ENCODE measurements around the gene OBSCN. TPM values are rescaled to one million over a fixed set of nuclear protein-coding genes. Genes with fewer than 3 reads are reported as not detected.

OBSCN gene
- total RNA-seq, 2 donors from 2014 or later = 14.5 to 34.9 TPM

- Histone ChIP-seq H3K27ac (no peak overlapping the region), H3K9me3 (no peaks in the 10 kb centered on the region), H3K4me3 (no peak overlapping the region), H3K36me3 (replicated peaks in 1 of 2; ENCODE audit: insufficient read depth in 1 of 2, low read depth in 2 of 2) (no peaks in the 10 kb centered on the region), H3K27me3 (no peaks in the 10 kb centered on the region), H3K4me1 (no peaks in the 10 kb centered on the region)
- intact Hi-C loops (cut with DNase I) = no loop called here
- ATAC-seq (no peak), DNase-seq (peak in 2 of 4 donors; percentile 4 to 9)
- 84 to 89% methylated on average over 14 to 15 of the region's 15 CpGs for WGBS, 2 donors
- no peak for TF ChIP-seq CTCF (IDR thresholded peaks at IDR 0.05)
- TF ChIP-seq POLR2A (IDR thresholded peaks at IDR 0.05) = no peak
Observed at GRCh38 chr1:228349701-228350171, 141.9 kb downstream of the OBSCN start.

- 74 to 88% methylated on average over 1 of the region's 1 CpG for WGBS, 2 donors
Observed at GRCh38 chr1:228350179-228350742, 142.4 kb downstream of the OBSCN start.

GRCh38 chr1:228350831-228351781 lies 143.3 kb downstream of the OBSCN start:
- Histone ChIP-seq H3K4me3 (no peak overlapping the region), H3K9me3 (no peaks in the 10 kb centered on the region), H3K36me3 (replicated peaks in 1 of 2; ENCODE audit: insufficient read depth in 1 of 2, low read depth in 2 of 2) (no peaks in the 10 kb centered on the region), H3K4me1 (no peaks in the 10 kb centered on the region), H3K27me3 (no peaks in the 10 kb centered on the region), H3K27ac (no peak overlapping the region)
- peak; percentile 18 for ATAC-seq
- intact Hi-C loops (cut with DNase I) = no loop called here
- no peak for TF ChIP-seq POLR2A (IDR thresholded peaks at IDR 0.05)
- peak in 2 of 4 donors; percentile 2 to 6 for DNase-seq
- 84 to 86% methylated on average over 31 to 34 of the region's 37 CpGs for WGBS, 2 donors

More at GRCh38 chr1:228350179-228350742, 142.4 kb downstream of the OBSCN start:
- Histone ChIP-seq H3K27me3 (no peaks in the 10 kb centered on the region), H3K36me3 (replicated peaks in 1 of 2; ENCODE audit: insufficient read depth in 1 of 2, low read depth in 2 of 2) (no peaks in the 10 kb centered on the region), H3K4me1 (no peaks in the 10 kb centered on the region), H3K27ac (no peak overlapping the region), H3K9me3 (no peaks in the 10 kb centered on the region), H3K4me3 (no peak overlapping the region)
- no peak for DNase-seq
- TF ChIP-seq CTCF (IDR thresholded peaks at IDR 0.05) (no peak), POLR2A (IDR thresholded peaks at IDR 0.05) (no peak)
- ATAC-seq = no peak
- intact Hi-C loops (cut with DNase I) = no loop called here

- H3K27ac ChIP-seq = no peak overlapping the region
- DNase-seq (no peak), ATAC-seq (no peak)
- H3K4me1 ChIP-seq = no peaks in the 10 kb centered on the region
- 92 to 95% methylated on average over 8 to 11 of the region's 13 CpGs for WGBS, 2 donors
- no peaks in the 10 kb centered on the region for H3K9me3 ChIP-seq
- TF ChIP-seq POLR2A (IDR thresholded peaks at IDR 0.05) (no peak), CTCF (IDR thresholded peaks at IDR 0.05) (no peak)
- H3K36me3 ChIP-seq (replicated peaks in 1 of 2; ENCODE audit: insufficient read depth in 1 of 2, low read depth in 2 of 2) = no peaks in the 10 kb centered on the region
- H3K4me3 ChIP-seq = no peak overlapping the region
- intact Hi-C loops (cut with DNase I) = no loop called here
- H3K27me3 ChIP-seq = no peaks in the 10 kb centered on the region
Observed at GRCh38 chr1:228351850-228352249, 144.0 kb downstream of the OBSCN start.

GRCh38 chr1:228352677-228353481 lies 145.0 kb downstream of the OBSCN start:
- no peak for DNase-seq
- Histone ChIP-seq H3K27me3 (no peaks in the 10 kb centered on the region), H3K9me3 (no peaks in the 10 kb centered on the region), H3K4me1 (no peaks in the 10 kb centered on the region), H3K36me3 (replicated peaks in 1 of 2; ENCODE audit: insufficient read depth in 1 of 2, low read depth in 2 of 2) (no peaks in the 10 kb centered on the region), H3K27ac (no peak overlapping the region), H3K4me3 (no peak overlapping the region)
- no peak for TF ChIP-seq POLR2A (IDR thresholded peaks at IDR 0.05)
- no peak for TF ChIP-seq CTCF (IDR thresholded peaks at IDR 0.05)
- ATAC-seq = no peak
- 91 to 93% methylated on average over 17 to 18 of the region's 29 CpGs for WGBS, 2 donors
- intact Hi-C loops (cut with DNase I) = no loop called here
